Stimulated activated effector memory CD8-positive, alpha-beta T cell treated with anti-CD3 and anti-CD28 coated beads, Interleukin-12 subunit alpha, Interleukin-12 subunit beta, amount 100 ng/mL, for 72 hours (primary cell): ENCODE measurements around the gene KSR1.
"Not testable (repeated sequence)": the region's sequence is repeated elsewhere in the genome, so short reads cannot be mapped to it uniquely, and the experiment has no call there.

ENCODE experiments used
- ATAC-seq: fragments of 150-1000 bp; cut with Tn5 transposase; 2 replicates; pipeline ENCODE4 v1.10.0; 2021
- DNase-seq, 2 donors: peaks; one replicate each; pipeline ENCODE4 v3.0.0; 2021 to 2022; ENCODE audit warnings: low spot score in 2 of 2
- H3K27ac Mint-ChIP-seq: one replicate; pipeline ENCODE4 v1.8.0; 2022; ENCODE audit warnings: mild to moderate bottlenecking, mixed read lengths
- H3K36me3 Mint-ChIP-seq: one replicate; pipeline ENCODE4 v1.8.0; 2022; ENCODE audit warnings: mild to moderate bottlenecking, mixed read lengths
- H3K4me1 Mint-ChIP-seq: one replicate; pipeline ENCODE4 v1.8.0; 2022; ENCODE audit warnings: mixed read lengths
- H3K4me3 Mint-ChIP-seq: one replicate; pipeline ENCODE4 v1.8.0; 2022; ENCODE audit warnings: mild to moderate bottlenecking, mixed read lengths
- H3K9me3 Mint-ChIP-seq: one replicate; pipeline ENCODE4 v1.8.0; 2022; ENCODE audit warnings: mixed read lengths

The KSR1 gene

GRCh38 chr17:27665549-27665948 lies 209.3 kb downstream of the KSR1 start:
- Mint-ChIP-seq H3K27ac (no peak overlapping the region), H3K9me3 (no peaks in the 10 kb centered on the region), H3K4me3 (no peak overlapping the region), H3K4me1 (no peaks in the 10 kb centered on the region), H3K36me3 (no peaks in the 10 kb centered on the region)
- ATAC-seq (no peak), DNase-seq (no peak)

- H3K4me3 Mint-ChIP-seq, H3K4me1 Mint-ChIP-seq, H3K27ac Mint-ChIP-seq, ATAC-seq, H3K36me3 Mint-ChIP-seq, H3K9me3 Mint-ChIP-seq, DNase-seq: not testable (repeated sequence)
Observed at GRCh38 chr17:27666270-27666669, 210.0 kb downstream of the KSR1 start.

GRCh38 chr17:27666831-27667560 lies 210.7 kb downstream of the KSR1 start:
- no peaks in the 10 kb centered on the region for H3K9me3 Mint-ChIP-seq
- no peak overlapping the region for H3K4me3 Mint-ChIP-seq
- no peaks in the 10 kb centered on the region for H3K4me1 Mint-ChIP-seq
- ATAC-seq (no peak), DNase-seq (no peak)
- H3K27ac Mint-ChIP-seq, result no peak overlapping the region
- H3K36me3 Mint-ChIP-seq, result no peaks in the 10 kb centered on the region

- ATAC-seq, result no peak
- no peak for DNase-seq
- H3K4me3 Mint-ChIP-seq, result no peak overlapping the region
- H3K4me1 Mint-ChIP-seq, result no peaks in the 10 kb centered on the region
- H3K9me3 Mint-ChIP-seq, result no peaks in the 10 kb centered on the region
- H3K36me3 Mint-ChIP-seq, result no peaks in the 10 kb centered on the region
- no peak overlapping the region for H3K27ac Mint-ChIP-seq
Observed at GRCh38 chr17:27667656-27668487, 211.6 kb downstream of the KSR1 start.

- Mint-ChIP-seq H3K36me3 (no peaks in the 10 kb centered on the region), H3K9me3 (no peaks in the 10 kb centered on the region), H3K27ac (no peak overlapping the region), H3K4me3 (no peak overlapping the region), H3K4me1 (no peaks in the 10 kb centered on the region)
- DNase-seq (no peak), ATAC-seq (no peak)
Observed at GRCh38 chr17:27668488-27668823, 212.2 kb downstream of the KSR1 start.

- Mint-ChIP-seq H3K4me1 (no peaks in the 10 kb centered on the region), H3K9me3 (no peaks in the 10 kb centered on the region), H3K36me3 (no peaks in the 10 kb centered on the region), H3K27ac (no peak overlapping the region), H3K4me3 (no peak overlapping the region)
- DNase-seq, result no peak
- no peak for ATAC-seq
Observed at GRCh38 chr17:27669136-27669535, 212.9 kb downstream of the KSR1 start.

GRCh38 chr17:27669850-27670249 lies 213.6 kb downstream of the KSR1 start:
- Mint-ChIP-seq H3K36me3 (no peaks in the 10 kb centered on the region), H3K4me1 (no peaks in the 10 kb centered on the region), H3K27ac (no peak overlapping the region), H3K4me3 (no peak overlapping the region), H3K9me3 (no peaks in the 10 kb centered on the region)
- DNase-seq (no peak), ATAC-seq (no peak)

GRCh38 chr17:27670791-27671590 lies 214.7 kb downstream of the KSR1 start:
- ATAC-seq (no peak), DNase-seq (no peak)
- H3K4me3 Mint-ChIP-seq, result no peak overlapping the region
- no peaks in the 10 kb centered on the region for H3K4me1 Mint-ChIP-seq
- H3K36me3 Mint-ChIP-seq, result no peaks in the 10 kb centered on the region
- no peaks in the 10 kb centered on the region for H3K9me3 Mint-ChIP-seq
- H3K27ac Mint-ChIP-seq, result no peak overlapping the region

- Mint-ChIP-seq H3K27ac (no peak overlapping the region), H3K36me3 (no peaks in the 10 kb centered on the region), H3K4me1 (no peaks in the 10 kb centered on the region), H3K9me3 (no peaks in the 10 kb centered on the region), H3K4me3 (no peak overlapping the region)
- no peak for DNase-seq
- ATAC-seq, result no peak
Observed at GRCh38 chr17:27671591-27671910, 215.3 kb downstream of the KSR1 start.

- H3K9me3 Mint-ChIP-seq, H3K36me3 Mint-ChIP-seq, H3K4me1 Mint-ChIP-seq, H3K4me3 Mint-ChIP-seq, ATAC-seq, DNase-seq, H3K27ac Mint-ChIP-seq: not testable (repeated sequence)
Observed at GRCh38 chr17:27671977-27672480, 215.8 kb downstream of the KSR1 start.

GRCh38 chr17:27674335-27674734 lies 218.1 kb downstream of the KSR1 start:
- Mint-ChIP-seq H3K27ac (no peak overlapping the region), H3K4me1 (no peaks in the 10 kb centered on the region), H3K9me3 (no peaks in the 10 kb centered on the region), H3K36me3 (no peaks in the 10 kb centered on the region), H3K4me3 (no peak overlapping the region)
- DNase-seq (no peak), ATAC-seq (no peak)
